ENCODE results near the gene PSRC1.
A peak's percentile ranks its signal among the peaks of the same experiment; 100 is the strongest.

The PSRC1 gene

GRCh38 chr1:109282952-109283747, at the start of gene PSRC1:
Gene PSRC1 (minus strand): TSS chr1:109283145.
- Histone ChIP-seq H3K36me3 (ENCODE audit: insufficient read depth, low read length) (peaks cover 26% of the 10 kb centered on the region), H3K27ac (peak within 1 kb of the TSS; percentile 80)

DNA sequence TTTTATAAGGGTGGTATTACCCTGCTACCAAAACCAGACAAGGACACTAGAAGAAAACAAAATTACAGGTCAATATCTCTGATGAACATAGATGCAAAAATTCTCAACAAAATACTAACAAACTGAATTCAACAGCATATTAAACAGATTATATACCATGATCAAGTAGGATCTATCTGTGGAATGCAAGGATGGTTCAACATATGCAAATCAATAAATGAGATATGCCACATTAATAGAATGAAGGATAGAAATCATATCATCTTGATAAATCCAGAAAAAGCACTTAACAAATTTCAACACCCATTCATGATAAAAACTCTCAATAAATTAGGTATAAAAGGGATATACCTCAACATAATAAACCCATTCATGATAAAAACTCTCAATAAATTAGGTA, 48.2 kb upstream of the PSRC1 start:
- no peak overlapping the region for H3K27ac ChIP-seq
- no peaks in the 10 kb centered on the region for H3K36me3 ChIP-seq (ENCODE audit: insufficient read depth, low read length)
- H3K9ac ChIP-seq (ENCODE audit: insufficient read length), result no peak overlapping the region
- DNase-seq (ENCODE audit: low read depth, low spot score), result no peak
- H3K9me3 ChIP-seq (ENCODE audit: low read depth, low read length), result 0 out of 2 replicates have a peak, but pooled peaks cover 5% of the 10 kb centered on the region
- no peak overlapping the region for H3K4me3 ChIP-seq
- TF ChIP-seq POLR2AphosphoS5 (IDR thresholded peaks at IDR 0.05; ENCODE audit: borderline replicate concordance, low read depth, low read length), result no peak

More at GRCh38 chr1:109282952-109283747, at the start of gene PSRC1:
- DNase-seq (ENCODE audit: low read depth, low spot score), result peak; percentile 62
- H3K4me3 ChIP-seq, result peak within 1 kb of the TSS; percentile 93
- peak within 1 kb of the TSS; percentile 85 for H3K9ac ChIP-seq (ENCODE audit: insufficient read length)
- no peaks in the 10 kb centered on the region for H3K9me3 ChIP-seq (ENCODE audit: low read depth, low read length)
- TF ChIP-seq FOXP2 (optimal IDR thresholded peaks at IDR 0.05; ENCODE audit: control extremely low read depth, extremely low read length, insufficient read depth) (peak; percentile 42), EZH2 (IDR thresholded peaks at IDR 0.05) (no peak), POLR2AphosphoS5 (IDR thresholded peaks at IDR 0.05; ENCODE audit: borderline replicate concordance, low read depth, low read length) (peak; percentile 97)

DNA sequence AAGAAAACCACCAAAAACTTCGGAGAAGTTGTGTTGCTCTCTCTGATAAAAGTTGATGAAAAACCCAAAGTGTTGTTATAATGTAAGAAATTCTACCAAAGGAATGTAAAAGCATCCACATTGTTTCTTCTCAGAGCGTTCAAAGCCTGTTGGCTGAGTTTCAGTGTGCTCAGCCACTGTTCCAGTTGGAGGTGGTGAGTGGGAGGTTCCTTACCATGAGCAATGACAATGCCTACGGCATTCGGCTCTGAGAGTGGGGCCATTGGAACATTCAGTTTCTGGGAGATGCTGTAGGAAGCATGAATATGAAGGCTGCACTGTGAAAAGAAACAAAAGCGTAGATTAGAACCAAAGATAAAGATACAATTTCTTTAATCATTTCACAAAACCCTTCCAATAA, 44.3 kb upstream of the PSRC1 start:
- DNase-seq (ENCODE audit: low read depth, low spot score), result no peak
- H3K9ac ChIP-seq (ENCODE audit: insufficient read length), result no peak overlapping the region
- no peak overlapping the region for H3K27ac ChIP-seq
- no peaks in the 10 kb centered on the region for H3K36me3 ChIP-seq (ENCODE audit: insufficient read depth, low read length)
- TF ChIP-seq FOXP2 (optimal IDR thresholded peaks at IDR 0.05; ENCODE audit: control extremely low read depth, extremely low read length, insufficient read depth), result no peak
- H3K9me3 ChIP-seq (ENCODE audit: low read depth, low read length), result 0 out of 2 replicates have a peak, but pooled peaks cover 5% of the 10 kb centered on the region
- H3K4me3 ChIP-seq, result no peak overlapping the region

DNA sequence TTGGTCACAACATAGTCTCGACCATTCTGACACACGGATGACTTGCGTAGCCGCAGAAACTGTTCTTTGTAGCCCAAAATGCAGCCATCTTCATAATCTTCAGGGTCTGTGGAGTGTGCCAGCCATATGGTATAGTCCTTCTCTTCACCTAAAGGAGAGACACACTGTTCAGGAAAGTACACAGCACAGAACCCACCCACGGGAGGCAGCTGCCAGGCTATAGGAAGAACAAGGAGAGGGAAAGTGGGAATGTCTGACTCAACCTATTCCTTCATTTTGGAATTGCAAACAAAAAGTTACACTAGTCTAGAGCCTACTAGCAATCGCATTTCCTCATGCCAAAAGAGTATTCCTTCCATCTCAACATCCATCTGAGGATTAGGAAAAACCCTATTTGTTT, 40.0 kb upstream of the PSRC1 start:
- DNase-seq (ENCODE audit: low read depth, low spot score), result no peak
- Histone ChIP-seq H3K27ac (no peak overlapping the region), H3K9me3 (ENCODE audit: low read depth, low read length) (no peaks in the 10 kb centered on the region), H3K4me3 (no peak overlapping the region), H3K36me3 (ENCODE audit: insufficient read depth, low read length) (no peaks in the 10 kb centered on the region), H3K9ac (ENCODE audit: insufficient read length) (no peak overlapping the region)
- TF ChIP-seq POLR2AphosphoS5 (IDR thresholded peaks at IDR 0.05; ENCODE audit: borderline replicate concordance, low read depth, low read length) (no peak), FOXP2 (optimal IDR thresholded peaks at IDR 0.05; ENCODE audit: control extremely low read depth, extremely low read length, insufficient read depth) (no peak), EZH2 (IDR thresholded peaks at IDR 0.05) (no peak)

DNA sequence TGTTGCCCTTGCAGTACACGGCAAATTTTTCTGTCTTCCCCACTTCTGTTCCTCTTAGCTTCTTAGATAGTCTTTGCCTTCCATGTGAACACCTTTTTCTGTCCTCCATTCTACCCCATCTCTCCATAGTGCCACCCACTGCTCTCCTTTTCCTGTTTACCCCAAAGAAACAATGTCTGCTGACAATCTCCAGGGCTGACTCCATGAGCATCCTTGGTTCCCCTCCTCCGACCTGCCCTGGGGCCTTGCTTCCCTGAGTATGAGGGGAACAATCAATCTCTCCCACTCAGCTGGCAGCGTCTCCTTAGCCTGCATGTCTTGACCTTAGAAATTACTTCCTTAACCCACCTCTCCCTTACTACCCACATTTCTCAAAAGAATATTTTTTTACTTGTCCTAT, 36.2 kb upstream of the PSRC1 start:
- Histone ChIP-seq H3K9me3 (ENCODE audit: low read depth, low read length) (no peaks in the 10 kb centered on the region), H3K36me3 (ENCODE audit: insufficient read depth, low read length) (no peaks in the 10 kb centered on the region), H3K9ac (ENCODE audit: insufficient read length) (no peak overlapping the region), H3K27ac (no peak overlapping the region), H3K4me3 (no peak overlapping the region)
- DNase-seq (ENCODE audit: low read depth, low spot score), result no peak
- TF ChIP-seq FOXP2 (optimal IDR thresholded peaks at IDR 0.05; ENCODE audit: control extremely low read depth, extremely low read length, insufficient read depth) (no peak), POLR2AphosphoS5 (IDR thresholded peaks at IDR 0.05; ENCODE audit: borderline replicate concordance, low read depth, low read length) (no peak), EZH2 (IDR thresholded peaks at IDR 0.05) (no peak)

- Histone ChIP-seq H3K27ac (no peak overlapping the region), H3K4me3 (no peak overlapping the region), H3K9me3 (ENCODE audit: low read depth, low read length) (no peaks in the 10 kb centered on the region), H3K36me3 (ENCODE audit: insufficient read depth, low read length) (no peaks in the 10 kb centered on the region), H3K9ac (ENCODE audit: insufficient read length) (no peak overlapping the region)
- no peak for TF ChIP-seq FOXP2 (optimal IDR thresholded peaks at IDR 0.05; ENCODE audit: control extremely low read depth, extremely low read length, insufficient read depth)
- no peak for TF ChIP-seq POLR2AphosphoS5 (IDR thresholded peaks at IDR 0.05; ENCODE audit: borderline replicate concordance, low read depth, low read length)
- no peak for TF ChIP-seq EZH2 (IDR thresholded peaks at IDR 0.05)
- DNase-seq (ENCODE audit: low read depth, low spot score), result no peak
Measured at GRCh38 chr1:109316506-109316905, 33.6 kb upstream of the PSRC1 start.

DNA sequence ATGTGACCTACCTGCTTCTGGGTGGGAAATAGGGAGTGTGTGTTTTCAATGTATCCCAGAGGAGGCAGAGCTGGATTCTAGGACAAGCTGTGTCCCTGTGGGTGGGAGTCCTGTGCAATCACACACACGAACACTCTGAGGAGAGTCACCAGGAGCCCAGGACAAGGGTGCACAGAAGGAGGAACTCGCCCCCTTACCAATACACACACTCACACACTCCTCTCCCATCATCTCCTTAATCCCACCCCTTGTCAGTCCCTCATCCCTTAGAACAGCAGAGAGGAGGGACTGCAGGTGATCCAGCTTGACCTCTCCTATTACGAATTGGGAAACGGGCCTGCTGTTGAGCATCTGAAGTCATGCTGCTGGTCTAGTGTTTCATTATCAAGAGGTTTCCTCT, 32.3 kb upstream of the PSRC1 start:
- no peak overlapping the region for H3K4me3 ChIP-seq
- TF ChIP-seq FOXP2 (optimal IDR thresholded peaks at IDR 0.05; ENCODE audit: control extremely low read depth, extremely low read length, insufficient read depth) (no peak), POLR2AphosphoS5 (IDR thresholded peaks at IDR 0.05; ENCODE audit: borderline replicate concordance, low read depth, low read length) (no peak), EZH2 (IDR thresholded peaks at IDR 0.05) (no peak)
- no peak overlapping the region for H3K27ac ChIP-seq
- DNase-seq (ENCODE audit: low read depth, low spot score), result no peak
- H3K36me3 ChIP-seq (ENCODE audit: insufficient read depth, low read length), result no peaks in the 10 kb centered on the region
- H3K9ac ChIP-seq (ENCODE audit: insufficient read length), result no peak overlapping the region
- no peaks in the 10 kb centered on the region for H3K9me3 ChIP-seq (ENCODE audit: low read depth, low read length)

- no peak overlapping the region for H3K27ac ChIP-seq
- no peaks in the 10 kb centered on the region for H3K9me3 ChIP-seq (ENCODE audit: low read depth, low read length)
- no peak for DNase-seq (ENCODE audit: low read depth, low spot score)
- H3K36me3 ChIP-seq (ENCODE audit: insufficient read depth, low read length), result no peaks in the 10 kb centered on the region
- TF ChIP-seq EZH2 (IDR thresholded peaks at IDR 0.05) (no peak), FOXP2 (optimal IDR thresholded peaks at IDR 0.05; ENCODE audit: control extremely low read depth, extremely low read length, insufficient read depth) (no peak), POLR2AphosphoS5 (IDR thresholded peaks at IDR 0.05; ENCODE audit: borderline replicate concordance, low read depth, low read length) (no peak)
- H3K4me3 ChIP-seq, result no peak overlapping the region
- no peak overlapping the region for H3K9ac ChIP-seq (ENCODE audit: insufficient read length)
Measured at GRCh38 chr1:109314795-109315194, 31.9 kb upstream of the PSRC1 start.

All from SK-N-MC (cell line).